Glutamatergic neuron (in vitro differentiated cells): ENCODE results near the gene ARHGEF19. TPM values are rescaled to one million over a fixed set of nuclear protein-coding genes. Genes with fewer than 3 reads are reported as not detected.

Experiments used
- DNase-seq: peaks from one replicate; pipeline ENCODE4 v3.0.0; 2022
- H3K27ac Mint-ChIP-seq: one replicate; pipeline ENCODE4 v1.8.0; 2020; ENCODE audit warnings: mild to moderate bottlenecking, mixed read lengths, inconsistent platforms; ENCODE audit not compliant: unreplicated experiment
- H3K27me3 Mint-ChIP-seq: one replicate; pipeline ENCODE4 v1.8.0; 2020; ENCODE audit warnings: mild to moderate bottlenecking, moderate library complexity, mixed read lengths, inconsistent platforms; ENCODE audit not compliant: unreplicated experiment
- H3K36me3 Mint-ChIP-seq: one replicate; pipeline ENCODE4 v1.8.0; 2020; ENCODE audit warnings: mild to moderate bottlenecking, mixed read lengths, inconsistent platforms; ENCODE audit not compliant: unreplicated experiment
- H3K4me1 Mint-ChIP-seq: one replicate; pipeline ENCODE4 v1.8.0; 2020; ENCODE audit warnings: mild to moderate bottlenecking, low read depth, mixed read lengths, inconsistent platforms; ENCODE audit not compliant: unreplicated experiment
- H3K4me3 Mint-ChIP-seq: one replicate; pipeline ENCODE4 v1.8.0; 2020; ENCODE audit warnings: mild to moderate bottlenecking, mixed read lengths, inconsistent platforms; ENCODE audit not compliant: unreplicated experiment
- H3K9me3 Mint-ChIP-seq: one replicate; pipeline ENCODE4 v1.8.0; 2020; ENCODE audit warnings: mild to moderate bottlenecking, moderate library complexity, mixed read lengths, inconsistent platforms; ENCODE audit not compliant: unreplicated experiment
- total RNA-seq: library from RNA; stranded (reverse); fragmentation: NEBNext Ultra II Directional; extraction: Animal tissue kit (Norgen Biotek cat#: 25700); gene quantifications from one replicate; pipeline ENCODE4 v1.2.1, GENCODE V29; 2021; ENCODE audit not compliant: unreplicated experiment
- TF ChIP-seq, protein P1 (sequence below): fragments of 200-600 bp; sonication (generic); IDR thresholded peaks from one replicate; pipeline ENCODE4 v1.5.0; 2021; ENCODE audit not compliant: partially characterized antibody, unreplicated experiment

Gene ARHGEF19
- total RNA-seq, 1 donor from 2014 or later, result 3.4 TPM

DNA sequence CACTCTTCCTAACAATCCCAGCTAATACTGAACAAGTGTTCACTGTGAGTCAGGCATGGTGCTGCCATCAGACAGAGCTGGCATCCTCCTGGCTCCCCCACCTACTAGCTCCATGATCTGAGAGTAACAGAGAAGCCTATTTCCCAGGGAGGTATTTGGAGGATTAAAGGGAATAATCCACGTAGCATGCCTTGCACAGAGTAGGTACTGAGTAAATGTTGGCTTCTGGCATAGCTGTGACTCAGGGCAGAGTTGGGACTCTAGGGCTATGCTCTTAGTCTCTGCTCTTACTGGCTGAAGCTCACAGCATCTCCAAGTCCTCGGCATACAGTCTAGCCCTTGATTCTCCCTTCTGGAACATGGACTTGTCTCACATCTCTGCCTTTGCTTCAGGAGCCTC, 8.2 kb downstream of the ARHGEF19 start:
- H3K4me3 Mint-ChIP-seq, result no peak overlapping the region
- peaks cover 3% of the 10 kb centered on the region for H3K9me3 Mint-ChIP-seq
- TF ChIP-seq, protein P1, sequence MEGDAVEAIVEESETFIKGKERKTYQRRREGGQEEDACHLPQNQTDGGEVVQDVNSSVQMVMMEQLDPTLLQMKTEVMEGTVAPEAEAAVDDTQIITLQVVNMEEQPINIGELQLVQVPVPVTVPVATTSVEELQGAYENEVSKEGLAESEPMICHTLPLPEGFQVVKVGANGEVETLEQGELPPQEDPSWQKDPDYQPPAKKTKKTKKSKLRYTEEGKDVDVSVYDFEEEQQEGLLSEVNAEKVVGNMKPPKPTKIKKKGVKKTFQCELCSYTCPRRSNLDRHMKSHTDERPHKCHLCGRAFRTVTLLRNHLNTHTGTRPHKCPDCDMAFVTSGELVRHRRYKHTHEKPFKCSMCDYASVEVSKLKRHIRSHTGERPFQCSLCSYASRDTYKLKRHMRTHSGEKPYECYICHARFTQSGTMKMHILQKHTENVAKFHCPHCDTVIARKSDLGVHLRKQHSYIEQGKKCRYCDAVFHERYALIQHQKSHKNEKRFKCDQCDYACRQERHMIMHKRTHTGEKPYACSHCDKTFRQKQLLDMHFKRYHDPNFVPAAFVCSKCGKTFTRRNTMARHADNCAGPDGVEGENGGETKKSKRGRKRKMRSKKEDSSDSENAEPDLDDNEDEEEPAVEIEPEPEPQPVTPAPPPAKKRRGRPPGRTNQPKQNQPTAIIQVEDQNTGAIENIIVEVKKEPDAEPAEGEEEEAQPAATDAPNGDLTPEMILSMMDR, result no peak
- no peaks in the 10 kb centered on the region for H3K36me3 Mint-ChIP-seq
- peaks cover 5% of the 10 kb centered on the region for H3K27me3 Mint-ChIP-seq
- no peak overlapping the region for H3K27ac Mint-ChIP-seq
- DNase-seq, result no peak
- no peaks in the 10 kb centered on the region for H3K4me1 Mint-ChIP-seq

DNA sequence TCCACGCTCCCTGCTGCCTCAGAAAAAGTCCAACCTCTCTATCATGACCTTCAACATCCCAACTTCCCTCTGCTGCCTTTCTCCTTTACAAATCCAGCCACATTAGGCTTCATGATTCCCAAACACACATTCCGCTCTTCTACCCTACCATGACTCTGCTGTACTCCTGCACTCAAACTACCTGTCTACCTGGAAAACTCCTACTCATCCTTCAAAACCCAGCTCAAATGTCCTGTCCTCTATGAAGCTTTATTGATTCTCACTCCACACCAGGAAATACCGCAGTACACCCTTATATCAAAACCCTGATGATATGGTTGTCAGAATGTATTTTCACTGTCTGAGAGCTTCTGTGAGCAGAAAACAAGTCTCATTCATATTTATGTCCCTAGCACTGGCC, 8.9 kb downstream of the ARHGEF19 start:
- H3K4me1 Mint-ChIP-seq, result no peaks in the 10 kb centered on the region
- H3K27ac Mint-ChIP-seq, result no peak overlapping the region
- TF ChIP-seq, protein P1, result no peak
- no peaks in the 10 kb centered on the region for H3K36me3 Mint-ChIP-seq
- peaks cover 5% of the 10 kb centered on the region for H3K27me3 Mint-ChIP-seq
- H3K4me3 Mint-ChIP-seq, result no peak overlapping the region
- H3K9me3 Mint-ChIP-seq, result peaks cover 3% of the 10 kb centered on the region
- DNase-seq, result no peak

DNA sequence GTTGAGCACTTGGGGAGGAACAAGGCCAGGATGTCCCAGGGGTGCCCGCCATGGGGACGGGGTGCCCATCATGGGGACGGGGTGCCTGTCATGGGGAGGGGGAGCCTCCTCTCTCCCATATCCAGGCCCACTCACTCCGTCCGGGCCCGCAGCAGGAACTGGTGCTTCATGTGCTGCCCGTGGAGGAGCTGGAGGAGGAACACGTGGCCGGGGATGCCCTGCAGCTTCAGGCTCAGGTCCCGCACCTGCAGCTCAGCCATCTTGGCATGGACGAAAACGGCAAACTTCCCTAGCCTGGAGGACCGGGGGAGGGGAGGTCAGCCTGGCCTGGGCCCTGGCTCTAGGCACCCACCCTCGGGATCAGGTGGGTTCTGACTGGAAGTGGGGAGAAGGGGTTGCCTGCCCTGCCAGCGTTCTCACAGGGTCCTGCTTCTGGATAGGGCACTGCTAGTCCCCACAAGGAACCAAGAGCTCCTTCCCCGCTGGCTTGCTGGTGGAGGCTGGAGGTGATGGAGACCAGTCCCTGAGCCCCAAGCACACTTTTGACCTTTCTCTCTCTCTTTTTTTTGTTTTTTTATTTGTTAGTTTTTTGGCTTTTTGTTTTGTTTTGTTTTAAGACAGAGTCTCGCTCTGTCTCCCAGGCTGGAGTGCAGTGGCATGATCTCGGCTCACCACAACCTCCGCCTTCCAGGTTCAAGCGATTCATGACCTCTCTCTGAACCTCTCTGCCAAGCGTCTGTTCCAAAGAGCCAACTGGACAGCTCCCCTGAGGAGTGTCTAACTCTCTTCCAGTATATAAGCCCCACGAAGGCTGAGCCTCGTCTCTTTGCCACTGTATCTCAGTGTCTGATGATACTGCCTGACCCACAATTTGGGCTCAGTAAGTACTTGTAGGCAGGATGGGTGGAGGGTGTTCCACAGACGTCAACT, 9.9 kb downstream of the ARHGEF19 start:
- Mint-ChIP-seq H3K9me3 (peaks cover 3% of the 10 kb centered on the region), H3K4me3 (no peak overlapping the region), H3K27ac (no peak overlapping the region), H3K36me3 (no peaks in the 10 kb centered on the region), H3K27me3 (peaks cover 5% of the 10 kb centered on the region), H3K4me1 (no peaks in the 10 kb centered on the region)
- TF ChIP-seq, protein P1, result no peak
- no peak for DNase-seq

DNA sequence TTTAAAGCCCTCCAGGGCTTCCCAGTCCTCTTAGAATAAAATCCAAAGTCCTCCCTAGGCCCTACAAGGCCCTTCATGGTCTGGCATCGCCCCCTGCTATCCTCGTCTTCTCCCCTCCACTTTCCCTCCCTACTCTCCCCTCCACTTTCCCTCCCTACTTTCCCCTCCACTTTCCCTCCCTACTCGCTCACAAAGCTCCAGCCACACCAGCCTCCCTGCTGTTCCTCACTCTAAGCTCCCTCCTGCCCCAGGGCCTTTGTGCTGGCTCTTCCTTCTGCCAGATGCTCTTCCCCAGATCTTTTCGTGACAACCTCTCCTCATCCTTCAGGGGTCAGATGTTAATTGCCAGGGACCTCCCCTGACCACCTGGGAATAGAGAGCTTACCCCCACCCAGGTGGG, 12.8 kb downstream of the ARHGEF19 start:
- Mint-ChIP-seq H3K27me3 (peaks cover 2% of the 10 kb centered on the region), H3K27ac (no peak overlapping the region), H3K9me3 (peaks cover 7% of the 10 kb centered on the region), H3K4me1 (no peaks in the 10 kb centered on the region), H3K36me3 (no peaks in the 10 kb centered on the region), H3K4me3 (no peak overlapping the region)
- no peak for DNase-seq
- TF ChIP-seq, protein P1, result no peak

DNA sequence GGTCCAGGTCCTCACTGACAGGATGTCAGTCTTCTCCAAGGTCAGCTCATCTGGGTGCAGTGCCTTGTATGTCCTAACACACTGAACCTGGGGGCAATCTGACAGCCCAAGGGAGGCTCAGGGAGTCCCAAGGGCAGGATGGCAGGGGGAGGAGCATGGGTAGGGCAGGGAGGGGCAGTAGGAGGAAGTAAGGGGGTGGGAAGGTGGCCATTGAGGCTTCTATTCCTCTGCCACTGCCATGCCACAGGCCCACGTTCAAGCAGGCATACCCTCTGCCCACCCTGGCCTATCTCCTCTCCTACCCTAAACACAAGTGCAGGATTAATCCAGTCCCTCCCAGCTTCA, 13.3 kb downstream of the ARHGEF19 start:
- H3K4me3 Mint-ChIP-seq, result no peak overlapping the region
- TF ChIP-seq, protein P1, result no peak
- peaks cover 2% of the 10 kb centered on the region for H3K27me3 Mint-ChIP-seq
- H3K36me3 Mint-ChIP-seq, result no peaks in the 10 kb centered on the region
- H3K4me1 Mint-ChIP-seq, result no peaks in the 10 kb centered on the region
- no peak overlapping the region for H3K27ac Mint-ChIP-seq
- DNase-seq, result no peak
- peaks cover 7% of the 10 kb centered on the region for H3K9me3 Mint-ChIP-seq
